IMR-90 (cell line): Measurements from ENCODE around the gene SLC39A11. TPM values are rescaled to one million over a fixed set of nuclear protein-coding genes. Genes with fewer than 3 reads are reported as not detected.

ENCODE experiments used
- ATAC-seq: fragments of 200-7000 bp; cut with Tn5 transposase; 2 replicates; pipeline ENCODE4 v1.9.1; 2020; ENCODE audit warnings: low read depth, mild to moderate bottlenecking, moderate library complexity
- BruUV-seq: library from RNA; stranded (reverse); fragments of 400-500 nt; replicated peaks from 2 replicates; lab custom pipeline; 2021; lab: Mats Ljungman, UMichigan
- CTCF ChIA-PET: fragments of 300-600 bp; formaldehyde crosslinking; extraction: SDS; loops from one replicate; lab custom pipeline; 2021; ENCODE audit warnings: antibody characterized with exemption; lab: Yijun Ruan, JAX
- POLR2A ChIA-PET: fragments of 300-600 bp; sonication (Branson Sonifier 250); formaldehyde crosslinking; loops from one replicate; lab custom pipeline; 2022; ENCODE audit warnings: antibody characterized with exemption; ENCODE audit not compliant: unreplicated experiment; lab: Charles Lee
- DNase-seq: peaks from one replicate; pipeline ENCODE4 v3.0.0; 2013
- H2AFZ ChIP-seq: replicated peaks from 2 replicates; pipeline ENCODE3; 2013; ENCODE audit warnings: low read length, mild to moderate bottlenecking; ENCODE audit not compliant: poor library complexity
- H2AK5ac ChIP-seq: 2 replicates; pipeline ENCODE4 v1.6.1; 2013; ENCODE audit warnings: low read depth, low read length, inconsistent platforms
- H2AK9ac ChIP-seq: replicated peaks from 2 replicates; pipeline ENCODE3; 2013; ENCODE audit warnings: mild to moderate bottlenecking, low read depth, low read length, moderate library complexity; ENCODE audit not compliant: poor library complexity
- H2BK120ac ChIP-seq: 2 replicates; pipeline ENCODE4 v1.6.1; 2013; ENCODE audit warnings: low read depth, low read length, inconsistent platforms
- H2BK15ac ChIP-seq: 3 replicates; pipeline ENCODE4 v1.6.1; 2013; ENCODE audit warnings: low read depth, low read length, inconsistent platforms
- H2BK20ac ChIP-seq: 2 replicates; pipeline ENCODE4 v1.6.1; 2013; ENCODE audit warnings: low read depth, mild to moderate bottlenecking, inconsistent platforms, low read length, moderate library complexity
- H2BK5ac ChIP-seq: 2 replicates; pipeline ENCODE4 v1.6.1; 2013; ENCODE audit warnings: mild to moderate bottlenecking, low read depth, low read length, inconsistent platforms; ENCODE audit not compliant: poor library complexity, severe bottlenecking
- H3K14ac ChIP-seq: replicated peaks from 2 replicates; pipeline ENCODE4 v1.6.1; 2013; ENCODE audit warnings: low read depth, low read length, inconsistent platforms
- H3K18ac ChIP-seq: 2 replicates; pipeline ENCODE4 v1.6.1; 2013; ENCODE audit warnings: low read depth, low read length, control low read depth
- H3K23ac ChIP-seq: 2 replicates; pipeline ENCODE4 v1.6.1; 2013; ENCODE audit warnings: low read depth, low read length, inconsistent platforms
- H3K27ac ChIP-seq: 2 replicates; pipeline ENCODE4 v1.5.1; 2013; ENCODE audit warnings: mild to moderate bottlenecking, control low read depth, low read length; ENCODE audit not compliant: insufficient read depth
- H3K27me3 ChIP-seq: 2 replicates; pipeline ENCODE4 v1.6.1; 2013; ENCODE audit warnings: low read length; ENCODE audit not compliant: control insufficient read depth, insufficient read depth
- H3K36me3 ChIP-seq: 2 replicates; pipeline ENCODE4 v1.6.1; 2013; ENCODE audit warnings: low read length, mixed read lengths; ENCODE audit not compliant: control insufficient read depth, insufficient read depth
- H3K4ac ChIP-seq: 2 replicates; pipeline ENCODE4 v1.6.1; 2013; ENCODE audit warnings: low read depth, low read length, inconsistent platforms
- H3K4me1 ChIP-seq: 2 replicates; pipeline ENCODE4 v1.6.1; 2013; ENCODE audit warnings: low read length, mixed read lengths; ENCODE audit not compliant: control insufficient read depth, insufficient read depth
- H3K4me2 ChIP-seq: 2 replicates; pipeline ENCODE4 v1.6.1; 2013; ENCODE audit warnings: low read depth, mild to moderate bottlenecking, control low read depth, low read length, moderate library complexity
- H3K4me3 ChIP-seq: 2 replicates; pipeline ENCODE4 v1.5.1; 2013; ENCODE audit warnings: low read depth, mild to moderate bottlenecking, control low read depth, low read length, moderate library complexity; ENCODE audit not compliant: insufficient read depth
- H3K56ac ChIP-seq: 2 replicates; pipeline ENCODE4 v1.6.1; 2013; ENCODE audit warnings: low read length, inconsistent platforms; ENCODE audit not compliant: insufficient read depth; ENCODE audit errors: extremely low read depth
- H3K79me1 ChIP-seq, 2 experiments: 2 replicates each; pipeline ENCODE4 v1.6.1; 2013; ENCODE audit warnings: low read length in 2 of 2, inconsistent platforms in 1 of 2, low read depth in 1 of 2
- H3K9ac ChIP-seq: 2 replicates; pipeline ENCODE4 v1.6.1; 2013; ENCODE audit warnings: low read depth, low read length, control low read depth
- H3K9me1 ChIP-seq: 2 replicates; pipeline ENCODE4 v1.6.1; 2013; ENCODE audit warnings: low read length, inconsistent platforms; ENCODE audit not compliant: insufficient read depth
- H3K9me3 ChIP-seq: 2 replicates; pipeline ENCODE4 v1.6.1; 2013; ENCODE audit warnings: low read length; ENCODE audit not compliant: control insufficient read depth, insufficient read depth
- H4K20me1 ChIP-seq: 2 replicates; pipeline ENCODE4 v1.6.1; 2013; ENCODE audit warnings: low read length, inconsistent platforms; ENCODE audit not compliant: insufficient read depth
- H4K5ac ChIP-seq: 2 replicates; pipeline ENCODE4 v1.6.1; 2013; ENCODE audit warnings: mild to moderate bottlenecking, low read depth, low read length, control low read depth
- H4K8ac ChIP-seq, 2 experiments: 2 replicates each; pipeline ENCODE4 v1.6.1; 2013; ENCODE audit warnings: low read depth in 2 of 2, low read length in 2 of 2, control low read depth in 1 of 2, inconsistent platforms in 1 of 2
- H4K91ac ChIP-seq: 2 replicates; pipeline ENCODE4 v1.6.1; 2013; ENCODE audit warnings: low read depth, low read length, inconsistent platforms; ENCODE audit not compliant: insufficient read depth
- RFX5 ChIP-seq: IDR thresholded peaks from 2 replicates; pipeline ENCODE4 v1.8.0; 2012; ENCODE audit warnings: low read depth, mild to moderate bottlenecking, low read length, moderate library complexity
- WGBS, 2 experiments: methylation state at CpG; one replicate each; pipeline versions ENCODE4 v1.1.5 to v1.1.7; 2013; ENCODE audit warnings: missing lambda C conversion rate in 2 of 2; ENCODE audit not compliant: insufficient read length in 1 of 2; ENCODE audit errors: extremely low coverage in 2 of 2; 5-methylcytosine and 5-hydroxymethylcytosine counted together
- dilution Hi-C: fragments of 300-500 bp; cut with HindIII; formaldehyde crosslinking; loops from one replicate; pipeline ENCODE4 v1.14.3; 2018; ENCODE audit warnings: low sequenced_read_pairs; ENCODE audit not compliant: unreplicated experiment
- in situ Hi-C: fragments of 300-500 bp; cut with MboI; formaldehyde crosslinking; loops from 3 replicates; pipeline ENCODE4 v1.14.3; 2019; ENCODE audit warnings: low sequenced_read_pairs, inconsistent platforms, mixed read lengths
- intact Hi-C: fragments of 100-400 bp; cut with micrococcal nuclease; formaldehyde crosslinking; loops from 2 replicates; pipeline ENCODE4 v1.10.0; 2022
- polyA plus RNA-seq, 3 experiments: library from polyadenylated mRNA; depleted of rRNA; stranded (reverse); fragments of >200 nt; gene quantifications; 2 replicates each; pipeline ENCODE4 v1.2.3, GENCODE V29; 2012; ENCODE audit warnings: low replicate concordance in 1 of 3
- total RNA-seq: library from RNA; depleted of rRNA; stranded (reverse); fragments of >200 nt; gene quantifications from 2 replicates; pipeline ENCODE4 v1.2.3, GENCODE V29; 2012

SLC39A11 gene
- total and polyA plus RNA-seq, 2 of the 4 experiments (the other 2 are of a cell fraction): 8.8 to 14.3 TPM

GRCh38 chr17:73105431-73105830, 12.9 kb upstream of the SLC39A11 start:
- H4K20me1 ChIP-seq: no peaks in the 10 kb centered on the region
- no peaks in the 10 kb centered on the region for H3K4me1 ChIP-seq
- H3K9me3 ChIP-seq: peaks cover 6% of the 10 kb centered on the region
- ATAC-seq (no peak), DNase-seq (no peak)
- no peak overlapping the region for H3K9ac ChIP-seq
- no peak overlapping the region for H3K56ac ChIP-seq
- no peak overlapping the region for H2AK9ac ChIP-seq
- no peak overlapping the region for H3K4me2 ChIP-seq
- no peak overlapping the region for H2AFZ ChIP-seq
- no peak overlapping the region for H3K4ac ChIP-seq
- H4K91ac ChIP-seq: no peak overlapping the region
- no peak overlapping the region for H2BK5ac ChIP-seq
- no CpG with 5 or more reads among the region's 1 CpG for whole genome bisulfite sequencing, 2 experiments
- in situ Hi-C loops: no loop called here
- H2AK5ac ChIP-seq: no peak overlapping the region
- no peaks in the 10 kb centered on the region for H3K36me3 ChIP-seq
- peaks cover under 1% of the 10 kb centered on the region; the same call in 1 of the 2 replicates for H3K27me3 ChIP-seq
- H2BK20ac ChIP-seq: no peak overlapping the region
- intact Hi-C loops: no loop called here
- H3K9me1 ChIP-seq: no peaks in the 10 kb centered on the region
- H3K23ac ChIP-seq: no peak overlapping the region
- no peak overlapping the region for H2BK15ac ChIP-seq
- no peak overlapping the region for H3K18ac ChIP-seq
- no peak overlapping the region for H3K4me3 ChIP-seq
- no peak overlapping the region for H4K8ac ChIP-seq
- no peak overlapping the region for H3K14ac ChIP-seq
- POLR2A ChIA-PET: no interaction called here
- TF ChIP-seq RFX5: no peak
- H3K27ac ChIP-seq: no peak overlapping the region
- dilution Hi-C loops: no loop called here
- CTCF ChIA-PET: no interaction called here
- H4K5ac ChIP-seq: no peak overlapping the region
- H3K79me1 ChIP-seq: no peaks in the 10 kb centered on the region
- H2BK120ac ChIP-seq: no peak overlapping the region
- no TSS peak for BruUV-seq
